GM20000 (cell line): ENCODE measurements around the gene ADPRH.

ENCODE experiments used
- DNase-seq: peaks from one replicate; pipeline ENCODE4 v3.0.0; 2012; ENCODE audit warnings: low spot score
- TF ChIP-seq, protein P1 (sequence below): IDR thresholded peaks from 2 replicates; pipeline ENCODE4 v1.5.1; 2012; ENCODE audit warnings: mild to moderate bottlenecking, control low read depth; ENCODE audit errors: extremely low read depth, missing control alignments

ADPRH gene

DNA sequence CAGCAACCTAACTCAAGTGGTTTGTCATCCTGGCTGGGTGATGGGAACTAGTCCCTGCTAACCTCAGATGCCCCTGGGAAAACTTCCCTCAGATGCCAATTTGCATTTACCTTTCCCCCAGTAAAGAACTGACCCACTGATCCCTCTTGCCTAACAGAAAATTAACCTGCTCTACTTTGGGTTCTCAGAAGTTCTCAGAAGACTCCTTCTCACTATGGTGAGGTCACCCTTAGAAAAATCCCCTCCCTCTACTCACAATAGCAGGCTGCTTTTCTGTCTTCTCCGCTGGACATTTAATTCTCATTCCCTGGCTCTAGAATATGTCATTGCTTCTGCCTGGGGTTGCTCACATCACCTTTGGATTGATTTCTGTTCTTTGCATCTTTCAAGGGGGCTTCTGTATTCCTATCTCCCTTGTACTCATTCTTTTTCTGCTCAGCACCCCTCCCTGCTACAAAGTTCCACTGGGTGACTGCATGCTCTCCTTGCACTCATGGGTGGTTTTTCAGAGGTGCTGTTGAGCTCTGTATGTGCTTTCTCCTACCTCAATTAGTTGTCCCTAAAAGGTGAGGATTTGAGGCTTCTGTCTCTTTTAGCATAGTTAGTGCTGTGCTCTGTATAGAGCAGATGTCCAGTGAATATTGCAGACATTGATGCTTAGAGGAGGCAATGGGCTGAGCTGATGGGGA is 19.3 kb downstream of the ADPRH start:
- DNase-seq, result peak; percentile 55
- TF ChIP-seq, protein P1, sequence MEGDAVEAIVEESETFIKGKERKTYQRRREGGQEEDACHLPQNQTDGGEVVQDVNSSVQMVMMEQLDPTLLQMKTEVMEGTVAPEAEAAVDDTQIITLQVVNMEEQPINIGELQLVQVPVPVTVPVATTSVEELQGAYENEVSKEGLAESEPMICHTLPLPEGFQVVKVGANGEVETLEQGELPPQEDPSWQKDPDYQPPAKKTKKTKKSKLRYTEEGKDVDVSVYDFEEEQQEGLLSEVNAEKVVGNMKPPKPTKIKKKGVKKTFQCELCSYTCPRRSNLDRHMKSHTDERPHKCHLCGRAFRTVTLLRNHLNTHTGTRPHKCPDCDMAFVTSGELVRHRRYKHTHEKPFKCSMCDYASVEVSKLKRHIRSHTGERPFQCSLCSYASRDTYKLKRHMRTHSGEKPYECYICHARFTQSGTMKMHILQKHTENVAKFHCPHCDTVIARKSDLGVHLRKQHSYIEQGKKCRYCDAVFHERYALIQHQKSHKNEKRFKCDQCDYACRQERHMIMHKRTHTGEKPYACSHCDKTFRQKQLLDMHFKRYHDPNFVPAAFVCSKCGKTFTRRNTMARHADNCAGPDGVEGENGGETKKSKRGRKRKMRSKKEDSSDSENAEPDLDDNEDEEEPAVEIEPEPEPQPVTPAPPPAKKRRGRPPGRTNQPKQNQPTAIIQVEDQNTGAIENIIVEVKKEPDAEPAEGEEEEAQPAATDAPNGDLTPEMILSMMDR, result no peak

DNA sequence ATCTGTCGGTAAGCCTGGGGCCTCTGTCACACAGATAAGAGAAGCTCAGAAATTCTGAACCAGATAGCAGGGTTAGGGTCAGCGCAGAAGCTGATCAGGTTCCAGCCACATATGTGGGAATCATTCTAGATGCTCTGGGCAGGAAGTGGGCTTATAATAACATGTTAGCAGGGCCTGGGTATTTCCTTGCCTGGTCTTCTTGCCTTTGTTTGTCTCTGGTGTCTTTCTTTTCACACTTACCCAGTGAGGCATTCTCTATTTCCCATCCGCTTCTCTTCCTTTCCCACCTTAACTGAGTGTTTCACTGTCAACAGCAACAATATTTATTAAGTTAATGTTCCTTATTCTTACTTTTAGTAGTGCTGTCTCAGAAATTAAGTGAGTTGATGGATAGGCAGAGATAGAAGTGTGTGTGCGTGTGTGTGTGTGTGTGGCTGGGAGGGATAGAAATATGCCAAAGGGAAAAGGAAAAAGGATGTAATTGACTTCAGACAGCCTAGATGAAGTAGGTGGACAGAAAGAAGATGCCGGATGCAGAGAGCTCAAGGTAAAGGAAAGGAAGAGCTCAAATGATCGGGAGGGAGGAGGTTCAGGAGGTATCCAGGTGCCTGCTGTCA is 20.4 kb downstream of the ADPRH start:
- DNase-seq, result no peak
- TF ChIP-seq, protein P1, result no peak

DNA sequence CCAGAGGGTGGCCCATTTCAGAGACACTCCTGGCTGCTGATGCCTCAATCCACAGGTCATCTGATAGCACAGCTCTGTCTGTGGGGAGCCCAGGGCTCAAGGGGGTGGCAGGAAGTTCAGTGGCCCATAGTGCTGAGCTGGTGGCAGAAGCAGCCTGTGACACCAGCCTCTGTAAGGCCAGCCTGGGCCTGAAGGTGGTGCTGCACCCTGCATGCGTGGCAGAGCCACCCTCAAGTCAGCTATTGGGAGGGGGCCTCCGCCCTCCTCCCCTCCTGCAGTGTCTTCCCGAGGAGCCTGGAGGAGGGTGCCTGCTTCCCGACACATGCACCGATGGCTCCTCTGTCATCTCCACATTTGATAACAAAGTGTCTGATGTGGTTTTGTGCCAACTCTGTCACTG is 21.4 kb downstream of the ADPRH start:
- peak; percentile 67 for DNase-seq
- TF ChIP-seq, protein P1, result peak; percentile 86

DNA sequence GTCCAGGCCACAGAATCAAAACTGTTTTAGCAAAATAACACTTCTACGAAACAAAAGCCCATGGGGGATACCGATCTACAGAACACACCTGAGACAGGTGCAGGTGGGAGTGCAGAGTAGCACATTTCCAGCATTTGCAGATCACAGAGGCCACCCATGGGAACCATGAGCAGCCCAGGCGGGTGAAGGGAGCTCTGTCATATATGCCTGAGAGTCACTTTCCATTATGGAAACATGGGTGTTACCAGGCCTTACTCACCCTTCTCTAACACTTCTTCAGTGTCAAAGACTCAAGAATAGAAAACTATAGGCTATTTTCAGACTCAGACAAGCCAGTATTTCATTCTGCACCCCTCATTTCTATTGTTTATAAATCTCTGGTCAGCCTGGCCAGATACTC is 21.9 kb downstream of the ADPRH start:
- TF ChIP-seq, protein P1, result no peak
- no peak for DNase-seq

DNA sequence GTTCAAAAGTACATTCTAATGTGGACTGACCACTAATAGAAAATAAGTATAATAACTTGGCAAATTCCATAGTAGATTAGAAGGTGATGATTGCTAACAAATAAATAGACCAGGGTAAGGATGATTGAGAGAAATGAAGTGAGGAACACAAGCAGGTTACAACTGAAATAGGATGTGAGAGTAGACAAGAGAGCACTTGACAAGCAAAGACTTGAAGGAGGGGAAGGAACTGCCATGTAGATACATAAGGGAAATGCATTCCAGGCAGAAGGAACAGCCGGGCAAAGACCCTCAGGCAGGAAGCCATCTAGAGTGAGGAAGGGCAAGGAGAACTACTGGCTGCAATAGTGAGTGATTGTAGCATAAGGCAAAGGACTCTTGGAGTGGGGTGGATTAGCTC is 23.4 kb downstream of the ADPRH start:
- DNase-seq, result no peak
- TF ChIP-seq, protein P1, result no peak

DNA sequence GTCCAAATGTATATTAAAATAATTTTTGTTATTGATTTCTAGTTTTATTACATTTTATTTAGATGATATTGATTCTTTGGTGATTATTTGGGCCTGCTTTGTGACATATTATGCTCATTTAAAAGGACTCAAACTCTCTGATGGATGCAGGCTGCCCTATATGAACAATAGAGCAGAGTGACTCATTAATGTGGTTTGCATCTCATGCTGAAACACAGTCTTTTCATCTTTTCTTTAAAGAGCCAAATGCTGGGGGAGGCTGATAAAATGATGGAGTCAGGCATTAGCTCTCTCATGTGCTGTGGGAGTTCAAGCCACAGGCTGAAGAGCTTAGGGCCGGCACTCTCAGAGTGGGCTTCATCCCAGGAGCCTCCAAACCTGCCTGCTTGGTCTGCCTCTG is 25.6 kb downstream of the ADPRH start:
- TF ChIP-seq, protein P1, result no peak
- no peak for DNase-seq

DNA sequence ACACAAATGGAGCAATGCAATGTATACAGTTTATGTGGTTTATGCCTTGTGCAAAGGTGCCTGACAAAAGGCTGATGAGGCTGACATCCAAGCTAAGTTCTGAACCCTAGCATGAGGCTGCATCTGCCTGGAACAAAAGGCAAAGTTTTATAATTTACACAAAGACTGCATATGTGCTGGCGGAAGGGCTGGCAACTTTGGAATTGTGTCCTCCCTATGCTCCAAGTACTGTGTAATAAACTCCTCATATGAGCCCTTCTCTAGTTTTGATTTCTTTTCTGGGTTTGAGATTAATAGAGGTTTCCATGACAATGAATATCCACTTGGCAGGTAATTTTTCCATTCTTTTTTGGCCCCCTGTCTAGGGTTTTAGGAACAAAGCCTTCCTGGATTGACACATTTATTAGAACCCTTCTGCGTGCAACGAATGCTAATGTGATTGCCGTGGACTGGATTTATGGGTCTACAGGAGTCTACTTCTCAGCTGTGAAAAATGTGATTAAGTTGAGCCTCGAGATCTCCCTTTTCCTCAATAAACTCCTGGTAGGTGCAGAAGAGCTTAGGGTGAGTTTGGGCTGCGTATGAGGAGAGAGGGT is 29.2 kb downstream of the ADPRH start:
- TF ChIP-seq, protein P1, result no peak
- DNase-seq, result no peak
